K562 (cell line): ENCODE results near the gene SUPT5H. TPM values are rescaled to one million over a fixed set of nuclear protein-coding genes. Genes with fewer than 3 reads are reported as not detected.

Source experiments
- ATF3 ChIP-seq, 2 experiments: fragments of 450-650 bp in 1 of 2; sonication (generic) in 1 of 2; formaldehyde crosslinking in 1 of 2; IDR thresholded peaks in 1 of 2; conservative IDR thresholded peaks in 1 of 2; 2 replicates each; pipeline versions ENCODE4 v1.6.1 to v1.8.1; 2016 to 2023; ENCODE audit warnings: mild to moderate bottlenecking in 2 of 2, moderate library complexity in 2 of 2, inconsistent platforms in 1 of 2, missing genetic modification reagents in 1 of 2
- ATF6 ChIP-seq: sonication (generic); formaldehyde crosslinking; IDR thresholded peaks from 2 replicates; pipeline ENCODE4 v1.4.0; 2020; ENCODE audit warnings: mild to moderate bottlenecking, missing genetic modification reagents
- CBX5 ChIP-seq: IDR thresholded peaks from 2 replicates; pipeline ENCODE4 v1.6.1; 2014; ENCODE audit warnings: low read depth, borderline replicate concordance
- CREM ChIP-seq: IDR thresholded peaks from 2 replicates; pipeline ENCODE4 v1.6.1; 2014; ENCODE audit warnings: antibody characterized with exemption, low read depth
- E2F1 ChIP-seq: sonication (generic); formaldehyde crosslinking; IDR thresholded peaks from 2 replicates; pipeline ENCODE4 v1.8.1; 2023; ENCODE audit warnings: mild to moderate bottlenecking, missing genetic modification reagents, moderate library complexity
- EGR1 ChIP-seq: fragments of 450-650 bp; conservative IDR thresholded peaks from 2 replicates; pipeline ENCODE4 v1.6.1; 2017; ENCODE audit warnings: mild to moderate bottlenecking
- PCBP1 ChIP-seq: fragments of 200-400 bp; formaldehyde crosslinking; IDR thresholded peaks from 2 replicates; pipeline ENCODE4 v1.6.1; 2018; ENCODE audit warnings: mild to moderate bottlenecking, low read depth, low read length; ENCODE audit not compliant: poor library complexity, severe bottlenecking
- RERE ChIP-seq: sonication (generic); formaldehyde crosslinking; IDR thresholded peaks from 2 replicates; pipeline ENCODE4 v1.8.0; 2023; ENCODE audit warnings: missing genetic modification reagents, mild to moderate bottlenecking, borderline replicate concordance
- YY1 ChIP-seq, 3 experiments: IDR thresholded peaks; 2 replicates each; pipeline ENCODE4 v1.6.1; 2011; ENCODE audit warnings: low read length in 2 of 3, mild to moderate bottlenecking in 2 of 3, moderate library complexity in 2 of 3, borderline replicate concordance in 1 of 3, control low read depth in 1 of 3, low read depth in 1 of 3; ENCODE audit not compliant: insufficient read depth in 3 of 3, insufficient replicate concordance in 2 of 3, control insufficient read depth in 1 of 3, insufficient read length in 1 of 3; ENCODE audit errors: extremely low read depth in 1 of 3
- ZBTB2 ChIP-seq: fragments of 450-650 bp; IDR thresholded peaks from 2 replicates; pipeline ENCODE4 v1.6.1; 2016; ENCODE audit warnings: antibody characterized with exemption
- ZNF311 ChIP-seq: fragments of 250-450 bp; sonication (Bioruptor Pico); IDR thresholded peaks from 2 replicates; pipeline ENCODE4 v1.4.0; 2020; ENCODE audit warnings: mild to moderate bottlenecking, moderate library complexity
- polyA plus RNA-seq, 8 experiments: library from polyadenylated mRNA; depleted of rRNA in 4 of 8; stranded (reverse) in 5 of 8; unstranded in 3 of 8; fragments of >200 nt; fragmentation: Nextera tagmentation in 2 of 8; fragmentation: Illumina TruSeq in 1 of 8; extraction: Ambion mirVana in 2 of 8; extraction: Trizol in 1 of 8; gene quantifications; 2 replicates each; pipeline versions ENCODE4 v1.2.1 to v1.2.3, GENCODE V29; 2011 to 2014; ENCODE audit warnings: inconsistent platforms in 1 of 8, missing spikeins in 1 of 8
- total RNA-seq, 7 experiments: library from RNA; depleted of rRNA in 6 of 7; stranded (reverse); fragments of >200 nt in 6 of 7; fragmentation: Illumina TruSeq in 2 of 7; extraction: Trizol in 2 of 7; gene quantifications; 2 replicates each; pipeline versions ENCODE4 v1.2.1 to v1.2.3, GENCODE V29; 2011 to 2021; ENCODE audit warnings: low replicate concordance in 1 of 7

SUPT5H gene
- total and polyA plus RNA-seq, 9 of the 15 experiments (the other 6 are each of a cell fraction or from before 2014, with no cell fraction given) = 13.3 to 85.9 (median 35.9) TPM

GRCh38 chr19:39435499-39436349 lies 9.7 kb upstream of the SUPT5H start, which contains the start of gene RPS16 (continued):
- TF ChIP-seq YY1 (IDR thresholded peaks at IDR 0.05; ENCODE audit: borderline replicate concordance in 1 of 3, control insufficient read depth in 1 of 3, extremely low read depth in 1 of 3, insufficient read depth in 3 of 3, insufficient read length in 1 of 3, insufficient replicate concordance in 2 of 3, low read depth in 1 of 3, low read length in 2 of 3) = peak in 2 of 3 experiments; percentile 63 to 71
- peak; percentile 94 for TF ChIP-seq E2F1 (CRISPR knock-in tag)
- peak; percentile 81 for TF ChIP-seq CREM
- TF ChIP-seq RERE (CRISPR knock-in tag) = peak; percentile 19; the same call in 1 of the 2 replicates
- TF ChIP-seq EGR1 = peak; percentile 76
- TF ChIP-seq ZBTB2 = peak; percentile 80
- peak; percentile 94 for TF ChIP-seq PCBP1
- no peak for TF ChIP-seq ZNF311 (CRISPR knock-in tag)
- TF ChIP-seq CBX5 = no peak
- no peak for TF ChIP-seq ATF3 (IDR thresholded peaks at IDR 0.05)
- TF ChIP-seq ATF3 (CRISPR knock-in tag; conservative IDR thresholded peaks at IDR 0.05) = no peak
- TF ChIP-seq ATF6 (CRISPR knock-in tag) = peak; percentile 73; the same call in 1 of the 2 replicates
